ENCODE data around the gene NCKAP5. TPM values are rescaled to one million over a fixed set of nuclear protein-coding genes. Genes with fewer than 3 reads are reported as not detected.
A peak's percentile ranks its signal among the peaks of the same experiment; 100 is the strongest.

NCKAP5 gene
- polyA plus RNA-seq, 2 of the 4 experiments (the other 2 are of a cell fraction): 3.0 to 4.1 TPM

- FAIRE-seq: peak; percentile 63
- Histone ChIP-seq H3K9me3 (no peaks in the 10 kb centered on the region), H3K4me3 (no peak overlapping the region), H3K4me2 (peak overlapping the region; percentile 55), H3K4me1 (peaks cover 65% of the 10 kb centered on the region), H3K27ac (peak overlapping the region; percentile 75 to 81)
- ATAC-seq: peak in 1 of 2 experiments; percentile 54; a peak in 2 of 6 replicates
- POLR2A ChIA-PET: no interaction called here
- CTCF ChIA-PET: no interaction called here
- under 1% methylated on average over 4 of the region's 4 CpGs for WGBS (ENCODE audit: missing lambda C conversion rate)
- TF ChIP-seq ZSCAN20 (CRISPR knock-in tag; IDR thresholded peaks at IDR 0.05) (no peak), EP300 (IDR thresholded peaks at IDR 0.05) (no peak), FOSL2 (IDR thresholded peaks at IDR 0.05) (no peak), FOSL2 (CRISPR knock-in tag; IDR thresholded peaks at IDR 0.05) (0 out of 2 replicates have a peak, but pooled peaks have one; percentile 15), MAFK (IDR thresholded peaks at IDR 0.05; ENCODE audit: partially characterized antibody) (no peak), CHD4 (IDR thresholded peaks at IDR 0.05; ENCODE audit: borderline replicate concordance) (no peak), JUNB (IDR thresholded peaks at IDR 0.05) (no peak), GATA3 (IDR thresholded peaks at IDR 0.05; ENCODE audit: borderline replicate concordance) (peak; percentile 20; the same call in 1 of the 2 replicates), KDM5A (IDR thresholded peaks at IDR 0.05) (no peak), EHMT2 (IDR thresholded peaks at IDR 0.05; ENCODE audit: low read depth) (no peak), REST (IDR thresholded peaks at IDR 0.05) (no peak), CBX8 (IDR thresholded peaks at IDR 0.05) (no peak), NFE2L2 (conservative IDR thresholded peaks at IDR 0.05; ENCODE audit: low read length) (no peak)
- TF ChIP-seq, protein P1, sequence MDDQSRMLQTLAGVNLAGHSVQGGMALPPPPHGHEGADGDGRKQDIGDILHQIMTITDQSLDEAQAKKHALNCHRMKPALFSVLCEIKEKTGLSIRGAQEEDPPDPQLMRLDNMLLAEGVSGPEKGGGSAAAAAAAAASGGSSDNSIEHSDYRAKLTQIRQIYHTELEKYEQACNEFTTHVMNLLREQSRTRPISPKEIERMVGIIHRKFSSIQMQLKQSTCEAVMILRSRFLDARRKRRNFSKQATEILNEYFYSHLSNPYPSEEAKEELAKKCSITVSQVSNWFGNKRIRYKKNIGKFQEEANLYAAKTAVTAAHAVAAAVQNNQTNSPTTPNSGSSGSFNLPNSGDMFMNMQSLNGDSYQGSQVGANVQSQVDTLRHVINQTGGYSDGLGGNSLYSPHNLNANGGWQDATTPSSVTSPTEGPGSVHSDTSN (IDR thresholded peaks at IDR 0.05): no peak
- peak in 1 of 2 experiments; percentile 38 for DNase-seq (ENCODE audit: low read depth in 1 of 2, low spot score in 1 of 2)
Observed at GRCh38 chr2:133431289-133431688, 137.0 kb downstream of the NCKAP5 start.

DNA sequence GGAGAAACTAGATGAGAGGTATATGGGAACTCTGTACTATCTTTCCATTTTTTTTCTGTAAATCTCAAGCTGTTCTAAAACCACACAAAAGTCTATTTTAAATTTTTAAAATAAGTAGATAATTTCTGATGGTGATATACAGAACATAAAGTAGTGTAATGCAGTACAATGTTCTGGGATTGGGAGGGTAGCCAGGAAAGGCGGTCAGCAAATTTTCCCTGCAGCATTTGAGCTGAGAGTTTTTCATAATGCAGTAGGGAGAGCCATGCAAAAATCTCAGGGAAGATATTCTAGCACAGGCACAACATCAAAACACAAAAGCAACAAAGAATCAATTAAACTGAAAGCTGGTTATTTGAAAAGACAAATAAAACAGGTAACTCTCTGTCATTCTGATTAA is 141.5 kb downstream of the NCKAP5 start:
- DNase-seq (ENCODE audit: low read depth in 1 of 2, low spot score in 1 of 2) (no peak), ATAC-seq (no peak), FAIRE-seq (no peak)
- no peak overlapping the region for H3K4me3 ChIP-seq
- no peak for TF ChIP-seq BHLHE40 (IDR thresholded peaks at IDR 0.05; ENCODE audit: low read depth, low read length)
- no peak for TF ChIP-seq HOXA7 (CRISPR knock-in tag; IDR thresholded peaks at IDR 0.05)
- TF ChIP-seq HMGXB4 (CRISPR knock-in tag; IDR thresholded peaks at IDR 0.05; ENCODE audit: borderline replicate concordance): no peak
- no peak for TF ChIP-seq KDM1A (IDR thresholded peaks at IDR 0.05; ENCODE audit: low read depth)
- TF ChIP-seq TFCP2L1 (CRISPR knock-in tag; IDR thresholded peaks at IDR 0.05): no peak
- TF ChIP-seq RCOR1 (IDR thresholded peaks at IDR 0.05; ENCODE audit: low read depth, low read length): no peak
- no peak for TF ChIP-seq MAFK (IDR thresholded peaks at IDR 0.05; ENCODE audit: partially characterized antibody)
- TF ChIP-seq HOXB5 (CRISPR knock-in tag; IDR thresholded peaks at IDR 0.05): no peak
- TF ChIP-seq ATOH8 (CRISPR knock-in tag; IDR thresholded peaks at IDR 0.05; ENCODE audit: low read depth): no peak
- TF ChIP-seq FOSB (CRISPR knock-in tag; IDR thresholded peaks at IDR 0.05): no peak
- no peak for TF ChIP-seq ZFP36 (IDR thresholded peaks at IDR 0.05; ENCODE audit: borderline replicate concordance, partially characterized antibody)
- no peak for TF ChIP-seq CEBPB (IDR thresholded peaks at IDR 0.05)
- peak overlapping the region; percentile 3 to 67; a peak in 1 of 6 replicates for H3K27ac ChIP-seq
- POLR2A ChIA-PET: no interaction called here
- H3K4me2 ChIP-seq: no peak overlapping the region
- CTCF ChIA-PET: no interaction called here
- WGBS (ENCODE audit: missing lambda C conversion rate): 77% methylated on average over 1 of the region's 1 CpG
- no peaks in the 10 kb centered on the region for H3K9me3 ChIP-seq
- peaks cover 53% of the 10 kb centered on the region for H3K4me1 ChIP-seq

Measured in A549 (cell line).